Stimulated activated CD4-positive, alpha-beta T cell treated with anti-CD3 and anti-CD28 coated beads, Interleukin-2, amount 100 ng/mL, for 24 hours (primary cell): Measurements from ENCODE around the gene ZBTB20.

ENCODE experiments used
- DNase-seq, 2 donors: peaks; one replicate each; pipeline ENCODE4 v3.0.0-alpha.2; 2020

ZBTB20 gene

GRCh38 chr3:115004201-115005140 lies 142.6 kb downstream of the ZBTB20 start:
- no peak for DNase-seq

DNA sequence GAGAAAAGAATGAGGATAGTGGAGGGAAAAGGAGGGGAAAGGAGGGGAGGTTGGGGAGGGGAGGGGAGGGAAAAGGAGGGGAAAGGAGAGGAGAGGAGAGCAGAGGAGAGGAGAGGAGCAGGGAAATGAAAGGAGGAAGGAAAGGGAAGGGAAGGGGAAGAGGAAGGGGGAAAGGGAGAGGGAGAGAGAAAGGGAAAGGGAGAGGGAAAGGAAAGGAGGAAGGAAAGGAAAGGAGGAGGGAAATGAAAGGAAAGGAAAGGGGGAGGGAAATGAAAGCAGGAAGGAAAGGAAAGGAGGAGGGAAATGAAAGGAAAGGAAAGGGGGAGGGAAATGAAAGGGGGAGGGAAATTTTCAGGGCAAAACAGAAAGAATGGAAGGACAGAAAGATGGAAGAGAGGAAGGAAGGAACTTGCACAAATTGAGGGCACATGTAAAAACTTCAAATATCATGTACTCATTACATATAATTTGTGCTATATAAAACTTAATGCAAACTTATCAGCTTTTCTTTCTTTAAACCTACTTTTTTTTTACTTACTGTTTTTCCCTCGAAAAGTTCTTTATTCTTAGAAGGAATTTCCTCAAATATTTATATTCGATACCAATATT lies 148.0 kb downstream of the ZBTB20 start:
- DNase-seq: no peak

- no peak for DNase-seq
Observed at GRCh38 chr3:114994554-114995341, 152.3 kb downstream of the ZBTB20 start.

GRCh38 chr3:114985776-114986175 lies 161.3 kb downstream of the ZBTB20 start:
- no peak for DNase-seq

DNA sequence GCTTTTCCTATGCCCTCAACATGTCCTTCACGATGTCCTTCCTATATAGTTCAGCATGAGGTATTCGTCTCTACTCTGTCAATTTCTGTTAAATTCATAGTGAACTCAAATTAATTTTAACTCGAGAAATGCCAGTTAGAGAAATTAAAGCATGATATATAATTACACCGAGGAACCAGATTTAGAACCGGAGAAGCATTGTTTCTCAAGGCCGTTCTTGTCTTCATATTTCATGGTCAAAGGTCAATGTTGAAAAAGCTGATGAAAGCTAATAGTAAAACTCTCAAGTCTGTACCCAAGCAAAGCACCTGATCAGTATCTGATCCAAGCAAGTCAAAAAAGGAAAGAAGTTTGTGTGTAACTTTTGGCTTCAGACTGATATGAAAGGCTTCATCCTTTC lies 163.8 kb downstream of the ZBTB20 start:
- DNase-seq: no peak

- DNase-seq: no peak
Observed at GRCh38 chr3:114974387-114974786, 172.7 kb downstream of the ZBTB20 start.

DNA sequence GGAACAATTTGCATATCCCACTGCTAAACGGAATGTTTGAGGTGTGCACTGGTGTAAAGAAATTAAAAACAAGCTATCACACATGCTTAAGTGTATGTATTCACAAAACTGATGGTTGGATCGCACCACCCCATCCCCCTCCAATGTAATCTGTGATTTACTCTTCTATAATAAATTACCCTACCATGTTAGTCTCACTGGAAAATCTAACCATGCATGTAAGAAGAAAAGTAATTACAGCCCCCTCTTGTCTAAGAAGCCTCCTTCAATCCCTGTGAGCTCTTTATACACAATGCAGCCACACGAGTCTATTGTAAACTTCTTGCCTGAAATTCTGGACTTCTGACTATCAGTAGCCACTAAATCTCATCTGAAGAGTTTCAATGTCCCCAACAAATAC lies 173.6 kb downstream of the ZBTB20 start:
- DNase-seq: no peak

DNA sequence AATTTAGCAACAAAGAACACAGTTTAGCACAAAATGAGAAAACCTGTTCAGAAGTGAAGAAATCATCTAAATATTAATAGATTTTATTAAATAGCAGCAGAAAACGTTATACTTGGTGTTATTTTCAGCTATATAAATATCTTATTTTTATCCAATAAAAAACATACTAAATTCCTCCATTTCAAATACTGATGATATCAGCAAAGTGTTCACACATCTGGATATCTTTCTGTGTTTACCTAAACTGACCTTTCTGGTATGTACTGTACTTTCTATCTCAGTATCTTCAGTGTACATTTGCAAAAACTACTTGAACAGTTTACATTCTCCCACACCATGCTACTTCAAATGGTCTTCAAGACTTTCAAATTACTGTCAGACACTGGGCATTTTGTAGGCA lies 179.9 kb downstream of the ZBTB20 start:
- no peak for DNase-seq

DNA sequence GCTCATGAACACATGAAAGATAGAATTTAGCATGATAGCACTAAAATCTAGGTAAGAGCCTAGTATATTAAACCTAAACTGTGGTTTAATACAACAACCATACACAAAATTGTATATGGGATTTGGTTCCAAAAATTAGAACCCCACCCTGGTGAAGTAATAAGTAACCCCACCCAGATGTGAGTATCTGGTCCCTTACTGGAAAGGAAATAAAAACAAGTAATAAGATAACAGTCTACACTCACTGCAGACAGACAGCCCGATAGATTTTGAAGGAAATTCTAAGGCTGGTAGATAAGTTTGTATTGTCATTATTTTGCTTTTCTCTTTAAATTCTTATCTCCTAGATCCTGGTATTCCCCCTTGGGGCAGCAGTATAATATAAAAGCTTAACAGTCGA lies 184.9 kb downstream of the ZBTB20 start:
- no peak for DNase-seq

DNA sequence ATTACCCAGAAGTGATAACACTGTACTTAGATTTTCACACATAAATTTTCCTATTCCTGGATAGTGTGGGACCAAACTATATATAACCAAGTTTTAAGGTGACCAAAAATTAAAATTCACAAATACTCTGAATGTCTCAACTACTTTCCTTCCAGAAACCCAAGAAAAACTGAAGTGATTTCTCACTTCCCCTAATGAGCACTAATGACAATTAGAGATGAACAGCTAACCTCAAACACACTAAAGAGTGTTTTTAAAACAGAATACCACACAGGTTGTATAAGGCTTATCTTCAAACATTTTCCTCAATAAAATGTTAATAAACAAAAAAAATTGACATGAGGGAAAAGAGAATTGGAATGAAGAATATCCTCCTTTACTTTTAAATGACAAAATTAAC lies 188.2 kb downstream of the ZBTB20 start:
- no peak for DNase-seq

DNA sequence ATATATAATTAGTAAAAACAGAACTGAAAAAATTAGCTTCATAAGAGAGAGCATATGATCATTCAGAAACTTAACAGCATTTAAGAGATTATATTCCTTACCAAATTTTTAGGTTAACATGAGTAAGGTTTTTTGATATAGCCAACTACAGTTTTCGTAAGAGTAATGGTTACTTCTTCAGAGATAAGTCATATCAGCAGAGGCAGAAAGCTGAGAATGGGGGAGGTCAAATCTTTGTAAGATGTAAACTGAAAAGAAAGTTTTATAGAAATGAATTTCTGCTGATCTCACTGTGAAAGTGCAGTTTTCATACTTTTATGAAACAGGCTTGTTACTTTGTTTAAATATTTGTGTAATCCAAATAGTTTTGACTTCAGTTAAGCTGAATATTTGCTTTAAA lies 193.3 kb downstream of the ZBTB20 start:
- DNase-seq: no peak

DNA sequence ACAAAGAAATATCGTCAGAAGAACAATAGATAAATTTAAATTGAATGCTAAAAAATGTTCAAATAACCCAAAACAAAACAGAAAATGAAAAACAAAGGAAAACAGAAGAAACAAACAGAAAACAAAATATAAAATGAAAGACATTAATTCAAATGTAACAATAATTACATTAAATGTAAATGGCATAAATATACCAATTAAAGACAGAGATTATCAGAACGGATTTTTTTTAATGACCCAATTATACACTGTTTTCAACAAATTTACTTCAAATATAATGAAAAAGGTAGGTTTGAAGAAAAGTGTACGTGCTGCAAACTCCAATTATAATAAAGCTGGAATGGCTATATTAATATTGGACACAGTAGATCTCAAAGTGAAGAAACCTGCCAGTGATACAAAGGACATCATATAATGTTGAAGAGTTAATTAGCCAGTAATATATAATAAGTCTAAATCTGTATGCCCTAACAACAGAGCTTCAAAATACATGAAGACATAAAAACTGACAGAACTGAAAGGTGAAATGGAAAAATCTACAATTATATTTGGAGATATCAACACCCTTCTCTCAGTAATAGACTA lies 193.8 kb downstream of the ZBTB20 start:
- DNase-seq: no peak

- DNase-seq: no peak
Observed at GRCh38 chr3:114942773-114943172, 204.3 kb downstream of the ZBTB20 start.

DNA sequence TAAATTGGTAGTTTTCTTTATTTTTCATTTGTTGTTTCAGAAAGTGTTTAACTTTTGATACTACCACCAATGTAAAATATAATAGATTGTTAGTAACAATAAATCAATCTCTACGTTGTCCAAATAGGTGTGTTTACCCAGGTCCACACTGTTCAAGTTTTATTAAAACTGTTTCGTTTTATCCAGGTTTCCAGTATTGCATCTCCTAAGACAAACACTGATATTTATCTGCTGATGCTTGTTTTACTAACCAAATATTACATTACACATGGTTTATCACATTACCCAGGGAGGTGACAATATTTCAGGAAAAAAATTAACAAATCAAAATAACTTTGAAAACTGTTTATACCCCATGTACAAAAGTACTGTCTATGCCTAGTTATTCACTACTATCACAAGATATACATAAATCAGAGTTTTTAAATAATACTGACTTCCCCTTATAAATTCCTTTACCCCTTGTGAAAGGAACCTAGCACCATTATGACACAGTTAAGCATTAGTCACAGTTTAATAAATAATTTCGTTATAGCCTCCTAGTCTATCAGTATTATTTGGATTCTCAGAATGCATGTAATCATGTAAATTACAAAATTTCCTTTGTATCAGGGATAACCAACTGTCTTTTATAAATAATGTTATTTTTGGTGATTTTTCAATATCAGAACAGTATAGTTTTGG lies 205.3 kb downstream of the ZBTB20 start:
- DNase-seq: no peak

- no peak for DNase-seq
Observed at GRCh38 chr3:114939920-114940319, 207.2 kb downstream of the ZBTB20 start.

- no peak for DNase-seq
Observed at GRCh38 chr3:114933407-114933806, 213.7 kb downstream of the ZBTB20 start.

DNA sequence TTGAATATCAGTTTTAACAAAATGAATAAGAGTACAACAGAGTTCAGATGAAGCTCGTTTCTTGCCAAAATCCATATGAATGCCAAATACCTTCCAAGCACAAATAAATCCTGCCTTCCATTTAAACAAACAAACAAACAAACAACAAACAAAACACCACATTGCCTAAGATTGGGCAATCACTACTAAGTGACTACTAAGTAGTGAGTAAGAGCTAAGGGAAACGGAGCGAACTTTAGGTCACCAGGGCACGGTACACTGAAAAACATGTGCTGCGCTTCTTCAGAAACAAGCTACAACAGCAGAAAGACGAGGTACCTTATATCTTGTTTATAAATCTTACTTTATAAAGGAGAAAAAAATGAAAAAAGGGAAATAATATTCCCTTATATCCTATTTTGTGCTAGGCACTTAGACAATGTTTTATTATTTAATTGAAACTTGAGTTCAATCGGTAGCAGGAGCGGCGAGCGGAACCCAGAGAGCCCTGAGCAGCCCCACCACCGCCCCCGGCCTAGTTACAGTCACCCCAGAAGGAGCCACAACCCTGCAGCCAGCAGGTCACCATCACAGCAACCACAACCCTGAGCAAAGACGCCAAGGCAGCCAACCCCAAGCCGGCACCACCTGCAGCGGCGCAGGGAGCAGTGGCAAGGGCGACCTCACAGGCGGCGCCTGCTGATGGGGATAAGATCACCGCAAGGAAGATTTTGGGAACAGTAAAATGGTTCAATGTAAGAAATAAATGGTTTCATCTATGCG lies 216.9 kb downstream of the ZBTB20 start:
- no peak for DNase-seq

GRCh38 chr3:114928989-114929640 lies 218.0 kb downstream of the ZBTB20 start:
- no peak for DNase-seq

- no peak for DNase-seq
Observed at GRCh38 chr3:114904633-114905032, 242.5 kb downstream of the ZBTB20 start.

DNA sequence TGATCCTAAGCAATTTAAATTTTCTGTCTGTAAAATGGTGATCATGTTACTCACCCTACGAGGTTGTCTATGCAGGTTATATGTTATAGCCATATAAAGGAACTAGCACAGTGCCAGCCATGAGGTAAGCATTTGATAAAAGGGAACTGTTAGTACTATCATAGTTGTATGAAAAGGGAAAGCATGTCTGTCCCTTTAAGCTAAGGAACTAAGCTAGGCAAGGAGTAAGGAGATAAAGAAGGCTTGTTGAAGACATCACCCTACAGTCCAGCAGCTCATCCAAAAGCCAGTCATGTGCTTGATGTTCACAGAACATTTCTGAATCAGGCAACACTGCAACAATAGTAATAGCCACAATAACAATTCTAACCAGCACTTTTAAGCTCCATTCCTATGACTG lies 243.9 kb downstream of the ZBTB20 start:
- DNase-seq: no peak

DNA sequence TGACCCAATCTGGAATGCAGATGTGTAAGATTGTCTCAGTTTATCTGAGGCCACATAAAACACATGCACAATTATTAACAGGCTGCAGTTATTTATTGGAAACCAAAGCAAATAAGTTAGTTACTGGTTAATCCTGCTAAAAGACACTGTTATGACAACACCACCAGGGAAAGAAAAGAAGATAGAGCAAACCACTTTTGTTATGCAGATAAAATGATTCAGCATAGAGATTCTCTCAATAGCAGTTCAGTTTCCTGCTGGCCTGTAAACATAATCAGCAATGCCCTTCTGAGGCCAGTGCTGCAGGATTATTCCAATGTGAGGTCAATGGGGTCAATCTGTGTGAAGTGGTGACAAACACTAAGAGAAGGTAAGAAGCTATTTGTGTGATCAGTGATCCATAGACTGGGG lies 244.4 kb downstream of the ZBTB20 start:
- no peak for DNase-seq
